Right lobe of liver (tissue), 6 donors: ENCODE data around the gene BCR. TPM values are rescaled to one million over a fixed set of nuclear protein-coding genes. Genes with fewer than 3 reads are reported as not detected.
A peak's percentile ranks its signal among the peaks of the same experiment; 100 is the strongest.

ENCODE experiments used
- ATAC-seq, 4 donors: fragments of 200-7000 bp; cut with Tn5 transposase; one replicate each; pipeline ENCODE4 v1.9.1; 2020; ENCODE audit warnings: mild to moderate bottlenecking in 4 of 4, moderate library complexity in 4 of 4
- DNase-seq, 3 donors: peaks; one replicate each; pipeline ENCODE4 v3.0.0-alpha.2; 2020
- H3K27ac ChIP-seq, 3 donors: fragments of 200-600 bp; one replicate each; pipeline ENCODE4 v1.8.0; 2022
- H3K27me3 ChIP-seq, 2 donors: fragments of 200-600 bp; one replicate each; pipeline ENCODE4 v1.8.0; 2022
- H3K36me3 ChIP-seq, 4 donors: fragments of 200-600 bp; sonication (generic) in 1 of 4; one replicate each; pipeline versions ENCODE4 v1.5.1 to v1.8.0; 2017 to 2022; ENCODE audit warnings: control low read depth in 1 of 4
- H3K4me1 ChIP-seq, 4 donors: fragments of 200-600 bp; sonication (generic) in 1 of 4; one replicate each; pipeline versions ENCODE4 v1.5.1 to v1.8.0; 2017 to 2022; ENCODE audit warnings: control low read depth in 1 of 4
- H3K4me3 ChIP-seq, 3 donors: fragments of 200-600 bp; one replicate each; pipeline ENCODE4 v1.8.0; 2022
- H3K9me3 ChIP-seq, 4 donors: fragments of 200-600 bp; sonication (generic) in 1 of 4; one replicate each; pipeline versions ENCODE4 v1.5.1 to v1.8.0; 2017 to 2022; ENCODE audit warnings: control low read depth in 1 of 4
- POLR2A ChIP-seq: fragments of 450-650 bp; IDR thresholded peaks from one replicate; pipeline ENCODE4 v1.6.1; 2017; ENCODE audit warnings: antibody characterized with exemption, mild to moderate bottlenecking
- WGBS: methylation state at CpG from one replicate; pipeline ENCODE4 v1.1.6; 2018; ENCODE audit warnings: low coverage, low lambda C conversion rate; ENCODE audit not compliant: insufficient coverage; ENCODE audit errors: missing lambda C conversion rate; 5-methylcytosine and 5-hydroxymethylcytosine counted together
- intact Hi-C, 2 donors: fragments of 100-400 bp; cut with DNase I; formaldehyde crosslinking; loops; one replicate each; pipeline versions ENCODE4 v1.11.2 to v1.14.1; 2022
- total RNA-seq, 6 experiments: library from RNA; depleted of rRNA in 2 of 6; stranded (reverse); fragments of >200 nt in 2 of 6; fragmentation: NEBNext Ultra II Directional in 3 of 6; extraction: Animal tissue kit (Norgen Biotek cat#: 25700) in 3 of 6; gene quantifications; one replicate each; pipeline versions ENCODE4 v1.1.0 to v1.2.4, GENCODE V29; 2016 to 2023
- TF ChIP-seq, protein P1 (sequence below), 4 donors: fragments of 200-600 bp in 3 of 4; fragments of 450-650 bp in 1 of 4; IDR thresholded peaks; one replicate each; pipeline versions ENCODE4 v1.5.1 to v1.8.0; 2016 to 2022; ENCODE audit warnings: antibody characterized with exemption in 4 of 4, mild to moderate bottlenecking in 2 of 4
- donor health status: DM: no; HTN: yes; CAD: no.
- donor health status: DM: no; HTN: no; CAD: no.
- donor health status: DM: no; HTN: no; CAD: no.
- donor health status: DM: no; HTN: yes; CAD: no.
- donor health status: DM: no; HTN: yes; CAD: no.

BCR gene
- total RNA-seq, 6 experiments from 2014 or later, result 22.7 to 28.8 (median 24.3) TPM

DNA sequence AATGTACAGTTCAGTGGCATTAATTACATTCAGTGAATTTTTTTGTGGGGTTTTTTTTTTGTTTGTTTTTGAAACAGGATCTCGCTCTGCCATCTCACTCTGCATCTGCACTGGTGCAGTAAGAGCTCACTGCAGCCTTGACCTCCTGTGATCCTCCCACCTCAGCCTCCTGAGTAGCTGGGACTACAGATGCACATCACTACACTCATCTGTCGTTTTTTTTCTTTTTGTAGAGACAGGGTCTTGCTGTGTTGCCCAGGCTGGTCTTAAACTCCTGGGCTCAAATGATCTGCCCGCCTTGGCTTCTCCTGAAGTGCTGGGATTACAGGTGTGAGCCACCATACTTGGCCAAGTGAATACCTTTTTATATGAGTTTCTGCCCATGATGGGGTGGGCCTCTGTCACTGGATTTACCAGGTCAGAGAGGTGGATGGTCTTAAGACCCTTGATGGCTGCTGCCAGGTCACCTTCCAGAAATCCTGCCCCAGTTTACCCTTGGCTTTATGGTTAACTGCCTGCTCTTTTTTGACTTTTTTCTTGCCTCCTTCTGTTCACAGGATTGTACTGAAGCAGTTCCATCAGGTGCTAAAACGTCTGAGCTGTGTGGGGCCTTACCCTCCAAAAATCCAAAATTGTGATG lies 22.6 kb downstream of the BCR start:
- TF ChIP-seq, protein P1, sequence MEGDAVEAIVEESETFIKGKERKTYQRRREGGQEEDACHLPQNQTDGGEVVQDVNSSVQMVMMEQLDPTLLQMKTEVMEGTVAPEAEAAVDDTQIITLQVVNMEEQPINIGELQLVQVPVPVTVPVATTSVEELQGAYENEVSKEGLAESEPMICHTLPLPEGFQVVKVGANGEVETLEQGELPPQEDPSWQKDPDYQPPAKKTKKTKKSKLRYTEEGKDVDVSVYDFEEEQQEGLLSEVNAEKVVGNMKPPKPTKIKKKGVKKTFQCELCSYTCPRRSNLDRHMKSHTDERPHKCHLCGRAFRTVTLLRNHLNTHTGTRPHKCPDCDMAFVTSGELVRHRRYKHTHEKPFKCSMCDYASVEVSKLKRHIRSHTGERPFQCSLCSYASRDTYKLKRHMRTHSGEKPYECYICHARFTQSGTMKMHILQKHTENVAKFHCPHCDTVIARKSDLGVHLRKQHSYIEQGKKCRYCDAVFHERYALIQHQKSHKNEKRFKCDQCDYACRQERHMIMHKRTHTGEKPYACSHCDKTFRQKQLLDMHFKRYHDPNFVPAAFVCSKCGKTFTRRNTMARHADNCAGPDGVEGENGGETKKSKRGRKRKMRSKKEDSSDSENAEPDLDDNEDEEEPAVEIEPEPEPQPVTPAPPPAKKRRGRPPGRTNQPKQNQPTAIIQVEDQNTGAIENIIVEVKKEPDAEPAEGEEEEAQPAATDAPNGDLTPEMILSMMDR (IDR thresholded peaks at IDR 0.05), result no peak
- no peak for TF ChIP-seq POLR2A
- 89% methylated on average over 2 of the region's 4 CpGs for WGBS
- DNase-seq (no peak), ATAC-seq (no peak)
- Histone ChIP-seq H3K27me3 (no peaks in the 10 kb centered on the region), H3K9me3 (no peaks in the 10 kb centered on the region), H3K27ac (no peak overlapping the region), H3K36me3 (no peaks in the 10 kb centered on the region), H3K4me1 (peaks cover 0 to 27% (median 16%) of the 10 kb centered on the region in 4 donors), H3K4me3 (no peak overlapping the region)
- intact Hi-C loops, result no loop called here

DNA sequence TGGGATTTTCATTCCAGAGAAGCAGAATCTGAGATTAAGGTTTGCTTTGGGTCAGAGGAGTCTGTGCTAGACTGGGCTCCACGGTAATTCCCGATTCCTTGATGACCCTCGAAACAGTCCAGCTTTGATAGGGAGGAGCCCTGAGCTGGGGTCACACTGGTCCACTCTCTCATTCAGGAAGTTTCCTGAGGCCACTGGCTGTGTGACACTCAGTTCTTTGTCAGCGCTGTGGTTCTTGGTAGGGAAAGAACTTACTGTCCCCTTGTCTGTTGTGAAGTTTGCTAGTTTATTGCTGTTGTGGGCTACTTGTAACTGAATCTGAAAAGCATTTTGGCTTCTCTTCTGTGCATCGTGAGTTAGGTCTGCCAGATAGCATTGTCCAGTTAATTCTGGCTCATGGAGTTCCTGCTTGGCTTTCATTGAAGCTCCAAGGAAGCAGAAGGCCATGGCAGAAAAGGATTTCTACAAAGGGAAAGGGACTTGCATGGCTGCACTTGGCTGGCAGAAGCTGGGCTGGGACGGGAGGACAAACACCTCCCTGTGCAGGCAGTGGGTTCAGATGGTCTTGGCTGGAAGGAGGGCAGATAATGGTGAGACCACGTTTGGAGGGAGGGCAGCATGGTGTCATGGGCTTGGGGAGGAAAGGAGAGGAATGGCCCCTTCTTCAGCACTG lies 23.3 kb downstream of the BCR start:
- Histone ChIP-seq H3K27me3 (no peaks in the 10 kb centered on the region), H3K4me1 (peaks cover 0 to 27% (median 16%) of the 10 kb centered on the region in 4 donors), H3K36me3 (no peaks in the 10 kb centered on the region), H3K27ac (peak overlapping the region in 1 of 3 donors; percentile 52), H3K4me3 (no peak overlapping the region), H3K9me3 (no peaks in the 10 kb centered on the region)
- WGBS, result 79% methylated on average over 2 of the region's 7 CpGs
- TF ChIP-seq, protein P1 (IDR thresholded peaks at IDR 0.05), result no peak
- no peak for TF ChIP-seq POLR2A
- DNase-seq, result no peak
- intact Hi-C loops, result no loop called here
- ATAC-seq, result no peak

DNA sequence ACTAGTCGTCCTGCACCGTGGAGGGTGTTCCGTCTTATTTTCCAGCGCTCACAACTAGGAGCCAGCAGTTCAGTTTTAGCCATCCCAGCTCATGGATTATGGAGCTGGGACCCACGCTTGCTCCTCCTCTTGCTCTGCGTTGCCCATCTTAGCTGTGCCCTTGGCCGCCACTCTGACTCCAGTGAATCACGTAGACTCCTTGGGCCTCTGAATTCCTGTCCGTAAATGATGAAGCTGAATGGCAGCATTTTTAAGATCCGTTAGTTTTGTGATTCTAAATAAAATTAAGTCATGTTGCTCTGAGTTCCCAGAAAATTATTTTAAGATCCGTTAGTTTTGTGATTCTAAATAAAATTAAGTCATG lies 23.8 kb downstream of the BCR start:
- WGBS, result 83% methylated on average over 5 of the region's 11 CpGs
- Histone ChIP-seq H3K9me3 (no peaks in the 10 kb centered on the region), H3K27ac (peak overlapping the region in 1 of 3 donors; percentile 52), H3K27me3 (no peaks in the 10 kb centered on the region), H3K36me3 (no peaks in the 10 kb centered on the region), H3K4me3 (no peak overlapping the region), H3K4me1 (peaks cover 0 to 27% (median 16%) of the 10 kb centered on the region in 4 donors)
- TF ChIP-seq, protein P1 (IDR thresholded peaks at IDR 0.05), result no peak
- no peak for TF ChIP-seq POLR2A
- ATAC-seq (no peak), DNase-seq (no peak)
- intact Hi-C loops, result no loop called here

DNA sequence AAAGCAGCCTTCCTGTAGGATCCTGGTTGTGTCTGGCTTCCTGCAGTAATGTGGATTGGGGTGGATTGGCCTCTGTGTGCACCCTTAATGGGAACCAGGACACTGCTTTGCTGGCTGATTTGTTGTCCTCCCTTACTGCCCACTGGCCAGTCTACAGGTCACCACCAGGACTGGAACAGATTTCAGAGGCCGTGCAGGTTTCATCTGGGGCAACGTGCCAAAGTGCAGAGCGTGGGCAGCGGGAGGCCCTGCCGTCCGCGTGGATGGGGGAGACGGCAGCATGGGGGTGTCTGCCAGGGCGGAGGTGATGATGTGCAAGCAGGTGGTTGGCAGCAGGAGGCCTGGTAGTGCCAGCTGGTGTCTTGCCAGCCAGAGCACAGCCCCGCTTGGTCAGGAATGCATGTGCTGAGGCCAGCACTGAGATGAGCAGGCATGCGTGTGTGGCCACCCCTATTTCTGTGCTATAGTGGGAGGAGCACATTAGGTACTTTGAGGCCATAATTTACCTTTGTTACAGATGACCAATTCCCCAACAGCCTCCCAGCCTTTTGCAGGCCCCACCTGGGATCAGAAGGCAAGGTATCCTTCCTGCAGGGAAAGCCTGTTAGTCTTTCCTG lies 24.3 kb downstream of the BCR start:
- Histone ChIP-seq H3K36me3 (no peaks in the 10 kb centered on the region), H3K4me3 (no peak overlapping the region), H3K9me3 (no peaks in the 10 kb centered on the region), H3K4me1 (peaks cover 0 to 27% (median 16%) of the 10 kb centered on the region in 4 donors), H3K27ac (peak overlapping the region in 2 of 3 donors; percentile 25 to 73), H3K27me3 (no peaks in the 10 kb centered on the region)
- no CpG with 5 or more reads among the region's 11 CpGs for WGBS
- DNase-seq (peak; percentile 91 to 95 (median 94)), ATAC-seq (peak; percentile 85 to 91 (median 86))
- TF ChIP-seq, protein P1 (IDR thresholded peaks at IDR 0.05), result peak in 2 of 4 donors; percentile 16 to 53
- no peak for TF ChIP-seq POLR2A
- intact Hi-C loops, result no loop called here
